ENCODE data around the gene DBNDD1.

GRCh38 chr16:90015586-90016338 lies 3.5 kb downstream of the DBNDD1 start:
- TF ChIP-seq POLR2AphosphoS5 (IDR thresholded peaks at IDR 0.05; ENCODE audit: borderline replicate concordance, low read depth, low read length), result no peak
- no peak for TF ChIP-seq EZH2 (IDR thresholded peaks at IDR 0.05)
- no peak for TF ChIP-seq FOXP2 (optimal IDR thresholded peaks at IDR 0.05; ENCODE audit: control extremely low read depth, extremely low read length, insufficient read depth)
